ENCODE results near the gene ABL1.
"Not testable (repeated sequence)": the region's sequence is repeated elsewhere in the genome, so short reads cannot be mapped to it uniquely, and the experiment has no call there.

ABL1 gene

DNA sequence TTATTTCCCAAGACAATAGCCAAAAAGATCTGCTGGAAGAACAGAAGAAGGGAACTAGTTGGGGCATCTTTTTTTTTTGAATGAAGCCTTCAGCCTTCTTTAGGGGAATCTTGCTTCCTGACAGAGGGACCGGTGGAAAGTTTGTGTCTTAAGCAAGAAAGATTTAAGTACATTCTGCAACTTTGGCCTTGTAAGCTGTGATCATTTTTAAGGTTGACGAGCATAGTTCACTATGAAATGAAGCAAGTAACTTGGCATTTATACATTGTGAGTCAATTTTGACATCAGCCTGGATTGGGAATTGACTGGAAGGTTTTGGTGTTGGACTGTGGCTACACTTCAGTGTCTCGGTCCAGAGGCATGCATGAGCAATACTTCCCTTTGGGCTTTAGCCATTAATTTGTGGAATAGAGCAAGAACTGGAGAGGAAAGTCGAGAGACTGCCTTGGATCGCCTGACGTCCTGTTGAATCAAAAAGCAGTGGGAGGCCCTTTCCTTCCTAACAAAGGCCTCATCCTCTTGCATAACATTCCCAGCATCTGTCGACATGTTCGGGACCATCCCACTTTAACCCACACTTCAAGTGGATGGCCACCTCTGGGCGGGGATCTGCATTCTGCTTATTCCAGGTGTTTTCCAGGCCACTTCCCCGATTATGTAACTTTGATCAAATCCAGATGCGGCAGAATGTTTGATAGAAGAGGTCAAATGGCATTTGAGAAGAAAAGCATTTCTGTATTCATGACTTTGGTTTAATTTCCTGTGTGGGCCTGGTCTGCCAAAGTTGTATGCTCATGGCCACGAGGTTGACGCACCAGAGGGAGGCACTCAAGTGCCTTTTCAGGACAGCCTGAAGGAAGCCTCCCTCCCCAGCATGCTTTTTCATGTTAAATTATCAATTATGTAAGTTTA lies 12.5 kb downstream of the ABL1 start:
- DNase-seq (ENCODE audit: extremely low read depth in 1 of 2, low read depth in 1 of 2), result no peak

DNA sequence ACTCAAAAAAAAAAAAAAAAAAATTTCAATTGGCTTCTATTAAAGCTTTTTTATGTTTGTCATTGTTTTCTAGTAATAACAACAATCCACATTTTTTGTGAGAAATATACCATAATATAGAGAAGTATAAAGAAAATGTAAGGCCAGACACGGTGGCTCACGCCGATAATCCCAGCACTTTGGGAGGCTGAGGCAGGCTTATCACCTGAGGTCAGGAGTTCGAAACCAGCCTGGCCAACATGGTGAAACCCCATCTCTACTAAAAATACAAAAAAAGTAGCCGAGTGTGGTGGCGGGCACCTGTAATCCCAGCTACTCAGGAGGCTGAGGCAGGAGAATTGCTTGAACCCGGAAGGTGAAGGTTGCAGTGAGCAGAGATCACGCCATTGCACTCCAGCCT lies 13.5 kb downstream of the ABL1 start:
- DNase-seq (ENCODE audit: extremely low read depth in 1 of 2, low read depth in 1 of 2), result not testable (repeated sequence)

DNA sequence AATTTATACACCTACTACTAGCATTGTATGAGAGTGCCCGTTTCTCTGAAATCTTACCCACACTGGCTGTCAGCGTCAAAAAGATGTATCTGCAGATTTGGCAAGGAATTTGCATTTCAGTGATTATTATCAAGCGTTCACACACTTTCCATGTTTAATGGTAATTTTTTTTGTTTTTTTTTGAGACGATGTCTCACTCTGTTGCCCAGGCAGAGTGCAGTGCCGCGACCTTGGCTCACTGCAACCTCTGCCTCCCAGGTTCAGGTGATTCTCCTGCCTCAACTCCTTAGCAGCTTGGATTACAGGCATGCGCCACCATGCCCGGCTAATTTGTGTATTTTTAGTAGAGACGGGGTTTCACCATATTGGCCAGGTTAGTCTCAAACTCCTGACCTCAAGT lies 14.3 kb downstream of the ABL1 start:
- no peak for DNase-seq (ENCODE audit: extremely low read depth in 1 of 2, low read depth in 1 of 2)

DNA sequence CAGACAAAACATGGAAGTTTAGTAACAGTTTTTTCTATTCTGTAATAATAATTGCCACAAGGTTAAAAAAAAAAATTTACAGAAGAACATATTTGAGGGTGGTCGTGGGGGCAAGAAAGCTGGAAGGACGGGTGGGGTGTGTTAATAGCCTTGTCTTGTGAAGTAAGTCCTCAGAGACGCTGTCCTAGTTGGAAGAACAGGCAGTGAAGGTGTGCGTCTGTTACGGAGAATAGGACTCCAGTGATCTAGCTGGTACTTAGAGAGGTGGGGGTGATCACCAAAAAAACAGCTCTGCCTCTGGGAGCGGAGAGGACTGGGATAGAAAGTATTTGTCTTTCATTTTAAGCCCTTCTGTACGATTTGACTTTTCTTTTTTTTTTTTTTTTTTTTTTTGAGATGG lies 17.7 kb downstream of the ABL1 start:
- no peak for DNase-seq (ENCODE audit: extremely low read depth in 1 of 2, low read depth in 1 of 2)

DNA sequence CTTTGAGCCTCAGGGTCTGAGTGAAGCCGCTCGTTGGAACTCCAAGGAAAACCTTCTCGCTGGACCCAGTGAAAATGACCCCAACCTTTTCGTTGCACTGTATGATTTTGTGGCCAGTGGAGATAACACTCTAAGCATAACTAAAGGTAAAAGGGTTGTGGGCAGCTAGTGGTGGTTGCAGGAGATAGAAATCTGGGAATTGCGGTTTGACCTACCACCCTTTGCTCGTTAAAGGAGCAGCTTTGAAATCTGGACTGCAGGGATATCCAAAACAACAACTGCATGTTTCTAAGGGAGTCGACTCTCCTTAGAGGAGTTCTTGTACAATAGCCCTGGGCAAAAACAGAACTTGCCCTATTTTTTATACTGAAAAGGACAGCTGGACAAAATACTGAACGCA lies 19.0 kb downstream of the ABL1 start:
- no peak for DNase-seq (ENCODE audit: extremely low read depth in 1 of 2, low read depth in 1 of 2)

DNA sequence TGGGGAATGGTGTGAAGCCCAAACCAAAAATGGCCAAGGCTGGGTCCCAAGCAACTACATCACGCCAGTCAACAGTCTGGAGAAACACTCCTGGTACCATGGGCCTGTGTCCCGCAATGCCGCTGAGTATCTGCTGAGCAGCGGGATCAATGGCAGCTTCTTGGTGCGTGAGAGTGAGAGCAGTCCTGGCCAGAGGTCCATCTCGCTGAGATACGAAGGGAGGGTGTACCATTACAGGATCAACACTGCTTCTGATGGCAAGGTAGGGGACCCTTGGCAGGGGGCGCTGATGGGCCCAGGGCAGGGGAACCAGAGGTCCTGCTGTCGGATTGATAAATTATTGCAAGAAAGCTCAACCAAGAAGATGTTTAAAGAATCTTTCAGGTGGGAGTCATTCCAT lies 19.8 kb downstream of the ABL1 start:
- DNase-seq (ENCODE audit: extremely low read depth in 1 of 2, low read depth in 1 of 2), result no peak

DNA sequence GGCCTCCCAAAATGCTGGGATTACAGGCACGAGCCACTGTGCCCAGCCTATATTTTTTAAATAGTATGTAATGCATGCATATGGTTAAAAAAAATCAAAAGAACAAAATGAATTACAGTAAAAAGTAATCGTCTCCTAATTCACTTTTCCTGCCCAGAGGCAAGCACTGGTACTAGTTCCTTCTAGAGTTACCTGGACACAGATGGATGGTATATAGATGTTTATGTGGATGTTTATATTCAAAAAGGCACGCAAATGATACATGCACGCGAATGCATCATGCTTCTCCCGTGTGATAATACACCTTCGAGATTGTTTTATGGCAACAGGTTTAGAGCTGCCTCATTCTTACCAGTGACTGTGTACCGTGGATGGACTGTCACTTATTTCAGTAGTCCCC lies 21.4 kb downstream of the ABL1 start:
- no peak for DNase-seq (ENCODE audit: extremely low read depth in 1 of 2, low read depth in 1 of 2)

DNA sequence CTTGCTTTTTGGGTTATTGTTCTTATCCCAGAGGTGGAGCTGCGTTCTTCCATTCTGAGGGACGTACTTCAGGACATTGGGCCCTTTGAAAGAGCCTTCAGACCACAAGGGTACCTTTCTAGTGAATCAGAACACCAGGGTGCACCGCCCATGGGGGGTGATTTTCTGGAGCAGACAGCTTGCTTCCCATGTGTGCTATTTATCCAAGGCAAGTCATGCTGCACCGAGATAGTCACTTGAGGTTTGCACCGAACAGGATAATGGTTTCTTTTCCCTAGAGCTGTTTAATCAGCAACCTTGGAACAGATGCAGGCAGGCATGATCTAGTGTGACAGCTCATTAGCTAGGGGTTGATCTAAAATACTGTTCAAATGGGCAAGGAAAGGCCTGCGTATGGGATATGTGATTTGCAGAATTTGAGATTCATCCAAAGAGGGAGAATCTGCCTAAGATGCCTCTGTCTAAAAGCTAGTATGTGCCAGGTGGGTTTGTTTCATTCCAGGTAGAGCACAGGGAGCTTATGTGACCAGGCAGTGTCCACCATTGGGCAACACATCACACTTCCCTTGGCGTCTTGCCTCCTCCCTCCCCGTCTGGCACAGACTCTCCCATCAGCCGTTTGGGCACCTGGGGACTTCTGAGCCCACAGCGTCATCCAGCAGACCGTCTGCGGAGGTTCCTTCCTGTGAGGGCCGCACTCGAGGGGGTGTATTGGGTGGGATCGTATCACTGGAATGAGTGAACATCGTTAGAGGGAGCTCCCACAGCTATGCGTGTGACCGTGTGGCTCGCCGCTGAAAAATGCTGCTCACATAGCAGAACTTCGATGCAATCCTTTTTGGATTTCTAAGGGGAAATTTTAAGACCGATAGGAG lies 23.0 kb downstream of the ABL1 start:
- DNase-seq (ENCODE audit: extremely low read depth in 1 of 2, low read depth in 1 of 2), result no peak

DNA sequence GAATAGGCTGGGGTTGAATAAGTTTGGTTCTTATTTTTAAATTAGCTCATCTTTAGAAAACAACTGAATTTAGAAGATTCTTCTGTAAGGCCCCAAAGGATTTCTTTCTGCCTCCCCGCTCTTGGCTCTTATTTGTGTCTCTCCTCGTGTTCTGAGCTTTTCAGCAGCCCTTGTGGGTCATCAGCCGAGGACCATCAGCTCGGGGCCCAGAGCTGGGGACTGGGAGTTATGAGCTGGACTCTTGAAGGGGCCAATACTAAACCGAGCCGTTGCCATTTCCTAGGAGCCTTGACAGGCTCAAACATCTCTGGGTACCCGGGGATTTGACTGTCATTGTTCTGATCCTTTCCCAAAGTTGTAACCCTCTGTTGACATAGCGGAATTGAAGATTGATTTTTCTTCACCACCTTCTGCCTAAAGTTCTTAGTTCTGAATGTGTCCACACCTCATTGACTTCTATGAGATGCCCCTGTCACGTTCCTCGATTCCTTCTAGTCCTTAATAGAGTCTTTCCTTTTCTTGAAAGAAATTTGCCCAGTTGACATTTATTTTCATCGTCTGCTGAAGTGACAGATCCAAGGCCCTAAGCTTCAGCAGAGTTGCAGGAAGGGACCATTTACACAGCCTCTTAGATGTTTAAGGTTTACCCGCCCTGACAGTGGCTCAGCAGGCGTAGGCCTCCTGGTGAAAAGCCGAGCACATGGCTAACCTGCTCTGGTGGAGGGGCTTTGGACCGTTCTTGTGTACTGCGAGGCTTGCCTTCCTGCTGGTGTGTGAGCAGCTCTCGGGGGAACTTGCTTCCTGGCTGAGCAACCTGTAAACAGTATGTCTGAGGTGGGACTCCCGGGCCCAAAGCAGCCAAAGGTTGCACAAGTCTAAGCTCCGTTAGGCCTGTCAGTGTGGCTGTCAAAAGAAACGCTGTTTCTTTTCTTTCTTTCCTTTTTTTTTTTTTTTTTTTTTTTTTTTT lies 24.0 kb downstream of the ABL1 start:
- DNase-seq (ENCODE audit: extremely low read depth in 1 of 2, low read depth in 1 of 2), result no peak

DNA sequence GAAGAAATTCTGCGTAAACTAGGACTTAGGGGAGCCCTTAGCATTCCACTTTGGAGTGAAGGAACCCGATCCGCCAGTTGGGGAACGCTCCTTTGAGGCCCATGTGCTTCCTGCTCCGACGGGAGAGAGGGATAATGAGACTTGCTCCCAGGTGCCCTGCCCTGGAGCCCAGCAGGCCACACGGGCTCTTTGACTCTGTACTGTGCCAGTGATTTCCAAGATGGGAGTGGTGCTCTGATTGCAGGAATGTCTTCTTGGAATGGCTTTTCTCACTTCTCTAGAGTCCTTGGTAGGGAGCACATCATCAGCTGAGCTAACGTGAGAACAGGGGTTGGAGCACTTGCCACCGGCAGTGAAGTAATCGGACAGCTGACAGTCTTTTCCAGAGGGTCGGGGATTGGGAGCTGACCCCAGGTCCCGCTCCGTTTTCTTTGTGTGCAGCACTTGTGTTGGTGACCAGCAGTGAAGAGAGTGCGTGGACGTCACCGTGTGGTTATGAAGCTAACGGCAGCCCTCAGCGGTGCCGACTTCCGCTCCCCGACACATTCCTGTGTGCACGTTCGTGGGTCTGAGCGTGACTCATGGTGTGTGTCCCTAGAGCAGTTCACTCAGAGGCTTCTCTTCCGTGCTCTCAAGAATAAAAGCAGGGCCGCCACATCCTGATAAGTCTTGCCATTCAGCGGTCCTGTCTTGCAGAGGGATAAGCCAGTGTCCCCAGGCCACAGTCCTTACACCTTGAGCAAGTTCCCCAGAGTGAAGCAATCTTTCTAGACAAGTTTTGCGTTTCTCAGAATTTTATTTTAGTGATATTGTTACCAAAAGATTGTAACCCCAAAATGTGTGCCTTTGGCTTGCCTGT lies 25.6 kb downstream of the ABL1 start:
- DNase-seq (ENCODE audit: extremely low read depth in 1 of 2, low read depth in 1 of 2), result no peak

DNA sequence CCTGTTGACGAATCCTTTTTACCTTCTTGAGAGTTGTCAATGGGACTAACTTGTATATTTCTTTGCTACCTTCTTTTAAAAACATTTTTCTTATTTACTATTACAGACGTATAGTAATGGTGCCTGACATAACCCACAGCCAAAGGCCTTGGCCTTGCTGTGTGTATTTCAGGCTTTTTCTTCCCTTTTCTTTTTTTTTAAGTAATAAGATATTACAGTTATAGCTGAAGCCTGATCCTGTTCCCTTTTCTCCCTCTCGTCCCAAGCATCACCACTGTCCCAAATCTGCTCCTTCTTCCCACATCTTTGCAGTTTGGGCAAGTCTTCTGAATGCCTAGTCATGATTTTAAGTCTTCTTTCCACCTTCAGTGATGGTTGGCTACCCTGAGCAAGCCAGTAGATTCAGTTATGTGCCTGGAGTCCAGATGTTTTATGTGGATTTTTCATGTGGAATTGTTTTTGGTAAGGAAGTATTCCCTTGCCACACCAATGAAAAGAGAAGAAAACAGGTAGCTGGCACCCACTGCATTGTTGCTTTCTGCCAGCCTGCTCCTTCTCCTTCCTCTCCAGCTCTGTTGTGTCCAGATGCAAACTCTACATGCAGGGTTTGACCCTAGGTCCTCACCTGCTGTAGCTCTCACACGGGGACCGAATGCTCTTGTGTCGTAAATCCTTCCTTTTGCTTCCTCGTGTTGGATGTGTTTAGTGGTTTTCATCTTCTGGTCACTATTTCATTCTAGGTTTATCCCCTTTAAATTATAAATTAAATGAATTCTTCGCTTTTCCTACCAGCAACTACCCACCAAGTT lies 26.5 kb downstream of the ABL1 start:
- no peak for DNase-seq (ENCODE audit: extremely low read depth in 1 of 2, low read depth in 1 of 2)

DNA sequence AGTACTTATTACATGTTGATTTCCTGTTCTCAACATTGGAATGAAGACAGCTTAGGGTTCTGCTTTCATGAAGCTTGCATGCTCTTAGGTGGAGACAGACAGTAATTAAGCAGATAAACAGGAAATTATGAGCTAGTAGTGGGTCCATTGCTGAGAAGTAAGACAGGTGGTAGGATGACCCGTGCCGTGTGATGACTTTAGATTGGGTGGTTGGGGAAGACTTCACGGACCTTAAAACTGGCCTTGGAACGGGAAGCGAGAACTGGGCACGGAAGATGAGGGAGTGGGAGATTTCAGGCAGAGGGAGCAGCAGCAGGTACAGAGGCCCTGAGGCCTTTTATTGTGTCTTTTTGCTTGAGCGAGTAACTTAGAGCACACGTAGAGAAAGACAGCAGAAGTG lies 27.2 kb downstream of the ABL1 start:
- DNase-seq (ENCODE audit: extremely low read depth in 1 of 2, low read depth in 1 of 2), result no peak

DNA sequence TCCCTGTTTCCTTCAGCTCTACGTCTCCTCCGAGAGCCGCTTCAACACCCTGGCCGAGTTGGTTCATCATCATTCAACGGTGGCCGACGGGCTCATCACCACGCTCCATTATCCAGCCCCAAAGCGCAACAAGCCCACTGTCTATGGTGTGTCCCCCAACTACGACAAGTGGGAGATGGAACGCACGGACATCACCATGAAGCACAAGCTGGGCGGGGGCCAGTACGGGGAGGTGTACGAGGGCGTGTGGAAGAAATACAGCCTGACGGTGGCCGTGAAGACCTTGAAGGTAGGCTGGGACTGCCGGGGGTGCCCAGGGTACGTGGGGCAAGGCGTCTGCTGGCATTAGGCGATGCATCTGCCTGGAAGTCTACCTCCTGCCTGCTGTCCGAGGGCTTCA lies 27.7 kb downstream of the ABL1 start:
- no peak for DNase-seq (ENCODE audit: extremely low read depth in 1 of 2, low read depth in 1 of 2)

DNA sequence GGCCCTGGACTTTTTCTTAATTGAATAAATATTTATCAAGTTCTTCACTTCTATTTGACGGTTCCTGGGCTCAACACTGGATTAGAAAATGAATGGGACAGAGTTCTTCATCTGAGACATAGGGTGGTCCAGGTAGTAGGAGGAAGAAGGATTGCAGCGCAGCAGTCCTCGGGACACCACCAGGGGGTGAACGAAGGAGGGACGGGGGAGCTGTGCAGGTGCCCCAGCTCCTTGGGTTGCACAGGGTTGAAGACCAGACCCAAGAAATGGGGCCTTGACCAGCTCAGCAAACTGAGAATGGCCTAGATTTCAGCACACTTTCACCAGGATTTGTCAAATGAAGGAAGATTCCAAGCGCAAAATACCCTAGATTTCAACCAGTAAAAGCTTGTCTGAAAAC lies 29.5 kb downstream of the ABL1 start:
- no peak for DNase-seq (ENCODE audit: extremely low read depth in 1 of 2, low read depth in 1 of 2)

DNA sequence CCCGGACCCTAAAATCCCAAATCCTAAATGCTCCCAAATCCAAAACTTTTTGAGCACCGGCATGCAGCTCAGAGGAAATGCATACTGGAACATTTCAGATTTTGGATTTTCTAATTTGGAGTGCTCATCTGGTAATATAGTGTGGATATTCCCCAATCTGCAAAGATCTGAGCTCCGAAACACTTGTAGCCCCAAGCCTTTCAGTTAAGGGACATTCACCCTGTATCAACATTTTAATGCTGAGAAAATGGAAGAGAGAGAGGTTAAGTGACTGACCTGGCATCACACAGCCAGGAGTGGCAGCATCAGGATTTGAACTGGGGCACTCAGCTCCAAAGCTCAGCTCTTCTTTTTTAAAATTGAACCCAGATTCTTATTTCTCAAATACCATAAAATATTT lies 30.9 kb downstream of the ABL1 start:
- no peak for DNase-seq (ENCODE audit: extremely low read depth in 1 of 2, low read depth in 1 of 2)

DNA sequence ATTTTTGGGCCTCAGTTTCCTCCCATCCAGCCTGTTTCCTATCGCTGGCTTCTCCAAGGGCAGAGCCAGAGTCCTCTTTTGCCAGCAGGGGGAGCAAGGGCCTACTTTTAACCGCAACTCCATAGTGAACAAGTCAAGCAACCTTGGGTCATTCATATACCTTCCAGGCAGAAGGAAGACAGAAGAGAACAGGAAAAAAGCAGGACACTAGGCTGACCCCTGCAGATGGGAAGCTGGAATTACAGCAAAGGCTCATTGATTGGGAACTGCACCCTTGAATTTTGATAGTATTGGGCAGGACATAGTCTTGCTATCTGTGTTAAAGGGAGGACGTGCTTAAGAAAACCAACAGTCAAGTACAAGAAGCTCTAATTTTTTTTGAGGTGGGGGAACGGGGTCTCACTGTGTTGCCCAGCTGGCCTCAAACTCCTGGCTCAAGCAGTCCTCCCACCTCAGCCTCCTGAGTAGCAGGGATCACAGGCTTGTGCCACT lies 31.5 kb downstream of the ABL1 start:
- DNase-seq (ENCODE audit: extremely low read depth in 1 of 2, low read depth in 1 of 2), result peak; percentile 3 to 28

DNA sequence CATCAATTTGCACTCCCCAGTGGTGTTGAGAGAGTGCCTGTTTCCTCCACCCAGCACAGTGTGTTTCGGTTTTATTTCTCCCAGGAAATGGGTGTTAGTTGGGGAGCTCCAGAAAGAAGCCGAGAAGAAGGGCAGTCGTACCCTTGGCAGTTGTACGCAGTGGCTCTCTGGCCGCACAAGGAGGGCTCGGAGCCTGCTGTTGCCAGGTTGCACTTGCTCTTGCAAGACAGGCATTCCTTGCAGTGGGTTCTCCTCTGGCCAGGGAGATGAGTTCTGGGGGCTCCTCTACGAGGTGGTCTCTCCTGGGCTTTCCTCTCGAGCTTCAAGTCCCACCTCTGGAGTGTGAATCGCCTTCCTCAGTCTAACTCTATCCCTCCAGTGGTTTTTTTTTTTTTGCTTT lies 32.5 kb downstream of the ABL1 start:
- DNase-seq (ENCODE audit: extremely low read depth in 1 of 2, low read depth in 1 of 2), result no peak

DNA sequence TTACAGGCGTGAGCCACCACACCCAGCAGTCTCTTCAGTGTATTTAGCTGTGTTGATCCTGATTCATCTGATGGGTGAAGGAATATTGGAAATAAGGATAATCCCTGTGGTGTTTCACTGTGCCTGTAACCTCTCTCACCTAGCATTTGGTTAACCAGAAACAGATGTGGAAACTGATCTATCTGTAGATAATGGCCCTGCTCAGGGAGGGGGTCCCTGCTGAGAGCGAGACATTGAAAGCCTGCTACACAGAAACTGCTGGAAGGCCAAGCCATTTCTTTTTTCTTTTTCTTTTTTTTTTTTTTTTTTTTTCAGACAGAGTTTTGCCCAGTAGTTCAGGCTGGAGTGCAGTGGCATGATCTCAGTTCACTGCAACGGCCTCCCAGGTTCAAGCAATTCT lies 33.2 kb downstream of the ABL1 start:
- no peak for DNase-seq (ENCODE audit: extremely low read depth in 1 of 2, low read depth in 1 of 2)

DNA sequence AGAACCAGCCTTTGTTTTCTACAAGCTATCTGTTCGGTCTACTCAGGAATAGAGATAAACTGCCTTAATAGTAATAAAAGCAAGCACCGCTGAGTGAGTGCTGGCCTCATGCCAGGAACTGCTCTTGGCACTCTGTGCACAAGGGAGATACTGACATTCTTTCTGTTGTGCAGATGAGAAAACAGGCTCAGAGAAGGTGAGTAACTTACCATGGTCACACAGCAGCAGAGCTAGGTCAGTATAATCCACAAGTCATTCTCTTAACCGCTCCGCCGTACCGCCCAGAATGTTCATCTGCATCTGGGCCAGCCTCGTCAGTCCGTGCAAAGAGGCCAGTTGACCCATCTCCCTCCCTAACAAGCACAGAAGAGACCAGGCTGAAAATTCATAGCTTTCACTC lies 34.2 kb downstream of the ABL1 start:
- no peak for DNase-seq (ENCODE audit: extremely low read depth in 1 of 2, low read depth in 1 of 2)

Measured in stimulated activated CD8-positive, alpha-beta memory T cell treated with anti-CD3 and anti-CD28 coated beads, Interleukin-7, amount 100 ng/mL, for 48 hours (primary cell).